ENCODE results near the gene ALK.
"Not testable (repeated sequence)": the region's sequence is repeated elsewhere in the genome, so short reads cannot be mapped to it uniquely, and the experiment has no call there.

Gene ALK

DNA sequence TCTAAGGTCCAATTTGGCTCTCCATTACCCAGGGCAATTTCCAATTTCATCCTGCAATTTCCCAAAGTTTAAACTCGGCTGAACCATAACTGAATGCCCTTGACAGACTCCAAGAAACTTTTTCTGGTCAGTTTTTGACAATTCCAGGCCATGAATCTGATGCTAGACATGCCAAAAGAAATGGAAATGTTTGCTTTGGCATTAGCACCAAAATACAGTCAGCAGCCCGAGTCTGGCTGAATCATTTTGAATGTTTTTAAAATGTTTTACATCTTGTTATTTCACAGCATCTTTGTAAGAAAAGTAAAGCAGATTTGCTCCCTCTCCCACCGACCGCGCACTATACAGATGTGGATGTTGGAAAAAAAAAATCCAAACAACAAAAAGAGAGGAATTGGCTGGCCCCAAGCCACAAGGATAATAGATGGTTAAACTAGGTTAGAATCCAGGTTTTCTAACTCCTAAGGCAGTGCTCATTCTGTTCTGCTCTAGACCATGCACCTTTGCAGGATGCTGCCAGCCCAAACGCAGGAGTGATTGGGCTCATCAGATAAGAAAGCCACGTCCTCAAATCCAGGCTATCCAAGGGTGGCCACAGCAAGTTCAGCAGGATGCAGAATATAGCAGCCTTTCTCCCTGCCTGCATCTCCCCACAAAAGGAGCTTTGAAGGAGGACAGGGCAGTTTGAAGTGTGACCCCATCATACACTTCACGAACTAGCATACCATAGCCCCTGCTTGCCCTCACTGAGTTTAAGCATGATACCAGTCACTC is 167.5 kb downstream of the ALK start:
- no peaks in the 10 kb centered on the region for H3K9me3 ChIP-seq (ENCODE audit: control insufficient read depth in 1 of 2, low read length in 2 of 2)
- H3K27ac ChIP-seq (ENCODE audit: low read length), result no peak overlapping the region
- no peaks in the 10 kb centered on the region for H3K36me3 ChIP-seq (ENCODE audit: control insufficient read depth in 1 of 2, insufficient read depth in 2 of 2, low read length in 2 of 2)
- peaks cover 0 to 4% of the 10 kb centered on the region in 2 donors for H3K4me1 ChIP-seq (ENCODE audit: control insufficient read depth in 1 of 2, insufficient read depth in 2 of 2, low read length in 2 of 2)
- no peaks in the 10 kb centered on the region for H3K27me3 ChIP-seq (ENCODE audit: low read depth, low read length)
- H3K4me3 ChIP-seq (ENCODE audit: low read depth in 1 of 2, low read length in 2 of 2), result no peak overlapping the region

DNA sequence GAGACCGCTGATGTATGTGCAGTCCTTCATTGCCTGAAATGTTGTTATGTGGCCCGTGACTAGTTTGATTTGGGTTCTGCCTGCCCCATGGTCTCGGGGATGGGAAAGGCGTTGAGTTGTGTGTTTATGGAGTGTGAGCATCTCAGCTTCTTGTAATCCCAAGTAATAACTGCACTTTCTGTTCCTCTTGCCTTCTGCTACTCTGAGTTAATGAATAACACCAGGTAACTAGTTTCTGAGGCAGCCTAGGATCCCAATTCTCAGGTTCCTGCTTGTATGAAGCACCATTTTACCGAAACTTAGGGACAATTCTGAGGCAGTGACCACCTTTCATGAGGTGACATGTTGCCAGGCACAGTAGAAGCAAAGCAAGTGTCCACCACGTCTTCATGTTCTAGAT is 170.0 kb downstream of the ALK start:
- no peak overlapping the region for H3K4me3 ChIP-seq (ENCODE audit: low read depth in 1 of 2, low read length in 2 of 2)

DNA sequence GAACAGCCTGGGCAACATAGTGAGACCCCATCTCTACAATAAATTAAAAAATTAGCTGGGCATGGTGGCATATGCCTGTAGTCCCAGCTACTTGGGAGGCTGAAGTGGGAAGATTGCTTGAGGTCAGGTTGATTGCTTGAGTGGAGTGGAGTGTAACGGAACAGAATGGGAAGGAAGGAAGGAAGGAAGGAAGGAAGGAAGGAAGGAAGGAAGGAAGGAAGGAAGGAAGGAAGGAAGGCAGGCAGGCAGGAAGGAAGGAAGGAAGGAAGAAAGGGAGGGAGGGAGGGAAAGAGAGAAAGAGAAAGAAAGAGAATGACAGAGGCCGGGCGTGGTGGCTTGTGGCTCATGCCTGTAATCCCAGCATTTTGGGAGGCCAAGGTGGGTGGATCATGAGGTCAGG is 170.9 kb downstream of the ALK start:
- not testable (repeated sequence) for H3K27me3 ChIP-seq (ENCODE audit: low read depth, low read length); H3K27ac ChIP-seq (ENCODE audit: low read length); H3K4me1 ChIP-seq (ENCODE audit: control insufficient read depth in 1 of 2, insufficient read depth in 2 of 2, low read length in 2 of 2); H3K4me3 ChIP-seq (ENCODE audit: low read depth in 1 of 2, low read length in 2 of 2); H3K36me3 ChIP-seq (ENCODE audit: control insufficient read depth in 1 of 2, insufficient read depth in 2 of 2, low read length in 2 of 2); H3K9me3 ChIP-seq (ENCODE audit: control insufficient read depth in 1 of 2, low read length in 2 of 2)

More for the DNA sequence above, 170.0 kb downstream of the ALK start:
- H3K36me3 ChIP-seq (ENCODE audit: control insufficient read depth in 1 of 2, insufficient read depth in 2 of 2, low read length in 2 of 2), result no peaks in the 10 kb centered on the region
- H3K4me1 ChIP-seq (ENCODE audit: control insufficient read depth in 1 of 2, insufficient read depth in 2 of 2, low read length in 2 of 2), result no peaks in the 10 kb centered on the region
- H3K27ac ChIP-seq (ENCODE audit: low read length), result no peak overlapping the region
- no peaks in the 10 kb centered on the region for H3K9me3 ChIP-seq (ENCODE audit: control insufficient read depth in 1 of 2, low read length in 2 of 2)
- H3K27me3 ChIP-seq (ENCODE audit: low read depth, low read length), result no peaks in the 10 kb centered on the region

DNA sequence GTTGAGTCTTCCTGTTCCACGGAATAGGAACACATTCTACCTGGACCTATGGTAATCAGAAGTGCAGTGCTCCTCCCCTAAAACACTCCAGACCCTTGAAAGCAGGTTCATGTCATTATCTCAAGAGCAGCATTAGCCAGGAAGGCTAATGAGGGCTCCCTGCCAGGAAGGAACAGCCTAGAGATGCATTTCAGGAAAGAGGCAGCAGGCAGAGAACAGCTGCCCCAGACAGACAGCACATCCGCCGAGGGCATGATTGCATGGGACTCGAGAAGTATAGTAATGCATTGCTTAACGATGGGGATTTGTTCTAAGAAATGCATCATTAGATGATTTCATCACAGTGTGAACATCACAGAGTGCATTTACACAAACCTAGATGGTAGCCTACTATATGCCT is 171.5 kb downstream of the ALK start:
- Histone ChIP-seq H3K4me3 (ENCODE audit: low read depth in 1 of 2, low read length in 2 of 2) (no peak overlapping the region), H3K27me3 (ENCODE audit: low read depth, low read length) (no peaks in the 10 kb centered on the region), H3K4me1 (ENCODE audit: control insufficient read depth in 1 of 2, insufficient read depth in 2 of 2, low read length in 2 of 2) (no peaks in the 10 kb centered on the region), H3K36me3 (ENCODE audit: control insufficient read depth in 1 of 2, insufficient read depth in 2 of 2, low read length in 2 of 2) (no peaks in the 10 kb centered on the region), H3K9me3 (ENCODE audit: control insufficient read depth in 1 of 2, low read length in 2 of 2) (no peaks in the 10 kb centered on the region), H3K27ac (ENCODE audit: low read length) (no peak overlapping the region)

DNA sequence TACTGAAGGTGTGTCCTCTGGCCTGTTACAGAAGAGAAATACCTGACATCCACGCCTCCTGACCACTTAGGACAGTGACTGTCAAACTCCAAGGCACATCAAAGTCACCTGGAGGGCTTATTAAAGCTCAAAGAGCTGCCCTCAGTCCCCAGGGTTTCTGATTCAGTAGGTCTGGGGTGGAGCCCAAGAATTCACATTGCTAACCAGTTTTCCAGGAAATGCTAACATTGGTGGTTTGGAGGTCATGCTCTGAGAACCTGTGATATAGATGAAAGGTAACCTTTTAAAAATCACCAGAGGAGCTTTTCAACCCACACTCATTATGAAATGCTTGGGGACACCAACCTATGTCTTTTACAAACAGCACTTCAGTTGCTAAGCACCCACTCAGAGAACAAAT is 172.3 kb downstream of the ALK start:
- Histone ChIP-seq H3K27ac (ENCODE audit: low read length) (no peak overlapping the region), H3K27me3 (ENCODE audit: low read depth, low read length) (no peaks in the 10 kb centered on the region), H3K4me1 (ENCODE audit: control insufficient read depth in 1 of 2, insufficient read depth in 2 of 2, low read length in 2 of 2) (no peaks in the 10 kb centered on the region), H3K36me3 (ENCODE audit: control insufficient read depth in 1 of 2, insufficient read depth in 2 of 2, low read length in 2 of 2) (no peaks in the 10 kb centered on the region), H3K4me3 (ENCODE audit: low read depth in 1 of 2, low read length in 2 of 2) (no peak overlapping the region), H3K9me3 (ENCODE audit: control insufficient read depth in 1 of 2, low read length in 2 of 2) (no peaks in the 10 kb centered on the region)

DNA sequence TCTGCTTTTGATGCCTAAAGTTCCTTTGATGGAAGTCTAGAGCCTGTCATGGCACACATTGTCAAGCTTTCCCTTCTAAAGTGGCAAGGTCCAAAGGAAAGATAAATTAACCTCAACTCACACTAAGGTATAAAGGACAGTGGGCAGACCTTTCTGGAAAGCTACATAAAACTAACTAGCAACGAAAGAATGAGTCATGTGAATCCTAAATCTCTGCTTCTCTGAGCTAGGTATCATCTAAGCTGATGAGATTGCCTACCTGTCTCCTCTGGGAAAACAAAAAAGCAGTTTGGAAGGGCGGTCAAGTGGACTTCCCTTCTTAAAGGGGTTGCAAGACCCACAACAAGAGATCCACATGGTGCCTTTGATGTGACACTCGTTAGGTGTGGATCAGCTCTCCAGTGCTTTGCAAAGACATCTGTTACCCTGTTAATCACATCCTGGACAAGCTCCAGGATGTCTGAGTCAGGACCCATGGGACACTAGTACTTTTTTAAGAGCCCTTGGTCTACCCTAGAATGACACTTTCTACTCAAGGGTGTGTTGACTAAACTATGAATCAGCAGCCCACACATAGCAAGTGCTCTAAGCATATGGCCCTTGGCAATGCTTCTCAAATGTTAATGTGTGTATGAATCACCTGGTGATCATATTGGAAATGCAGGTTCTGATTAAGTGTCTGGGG is 173.5 kb downstream of the ALK start:
- Histone ChIP-seq H3K9me3 (ENCODE audit: control insufficient read depth in 1 of 2, low read length in 2 of 2) (no peaks in the 10 kb centered on the region), H3K27ac (ENCODE audit: low read length) (no peak overlapping the region), H3K4me1 (ENCODE audit: control insufficient read depth in 1 of 2, insufficient read depth in 2 of 2, low read length in 2 of 2) (no peaks in the 10 kb centered on the region), H3K4me3 (ENCODE audit: low read depth in 1 of 2, low read length in 2 of 2) (no peak overlapping the region), H3K36me3 (ENCODE audit: control insufficient read depth in 1 of 2, insufficient read depth in 2 of 2, low read length in 2 of 2) (no peaks in the 10 kb centered on the region), H3K27me3 (ENCODE audit: low read depth, low read length) (no peaks in the 10 kb centered on the region)

DNA sequence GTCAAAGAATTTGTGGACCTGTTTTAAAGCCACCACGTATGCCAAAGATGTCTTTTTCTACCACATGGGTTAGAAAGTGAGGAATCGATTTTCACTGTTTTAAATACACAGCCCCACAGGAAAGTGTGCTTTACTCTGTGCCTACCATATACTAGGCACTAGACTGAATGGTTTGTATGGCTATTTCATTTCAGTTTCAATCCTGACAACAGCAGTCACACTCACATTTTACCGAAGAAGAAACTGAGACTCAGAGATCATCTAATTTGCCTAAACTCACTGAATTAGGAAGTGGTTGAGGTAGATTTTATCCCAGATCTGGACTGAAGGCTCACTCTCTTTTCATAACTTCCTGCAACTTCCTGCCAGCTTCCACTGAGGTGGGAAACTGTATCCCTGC is 176.4 kb downstream of the ALK start:
- no peaks in the 10 kb centered on the region for H3K4me1 ChIP-seq (ENCODE audit: control insufficient read depth in 1 of 2, insufficient read depth in 2 of 2, low read length in 2 of 2)
- no peak overlapping the region for H3K27ac ChIP-seq (ENCODE audit: low read length)
- H3K9me3 ChIP-seq (ENCODE audit: control insufficient read depth in 1 of 2, low read length in 2 of 2), result no peaks in the 10 kb centered on the region
- no peak overlapping the region for H3K4me3 ChIP-seq (ENCODE audit: low read depth in 1 of 2, low read length in 2 of 2)
- H3K36me3 ChIP-seq (ENCODE audit: control insufficient read depth in 1 of 2, insufficient read depth in 2 of 2, low read length in 2 of 2), result no peaks in the 10 kb centered on the region
- H3K27me3 ChIP-seq (ENCODE audit: low read depth, low read length), result no peaks in the 10 kb centered on the region

DNA sequence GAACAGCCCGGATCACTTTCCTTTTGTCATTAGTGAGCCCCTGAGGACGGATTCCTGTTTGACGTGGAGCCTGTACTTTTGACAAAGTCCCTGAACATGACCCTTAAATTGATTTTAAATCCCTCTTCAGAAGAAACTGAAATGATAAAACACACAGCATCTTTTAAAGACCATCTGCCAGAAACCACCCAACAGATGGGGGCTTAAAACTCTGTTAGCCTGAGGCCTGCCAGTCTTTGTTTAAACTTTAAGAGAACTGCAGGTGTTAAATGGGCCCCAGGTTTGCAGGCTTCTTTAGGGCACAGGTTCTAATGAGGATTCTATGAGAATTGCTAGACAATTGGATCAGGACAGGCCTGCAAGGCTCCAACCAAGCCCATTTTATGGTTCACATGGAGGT is 177.9 kb downstream of the ALK start:
- Histone ChIP-seq H3K27me3 (ENCODE audit: low read depth, low read length) (no peaks in the 10 kb centered on the region), H3K4me3 (ENCODE audit: low read depth in 1 of 2, low read length in 2 of 2) (no peak overlapping the region), H3K4me1 (ENCODE audit: control insufficient read depth in 1 of 2, insufficient read depth in 2 of 2, low read length in 2 of 2) (no peaks in the 10 kb centered on the region), H3K27ac (ENCODE audit: low read length) (no peak overlapping the region), H3K36me3 (ENCODE audit: control insufficient read depth in 1 of 2, insufficient read depth in 2 of 2, low read length in 2 of 2) (no peaks in the 10 kb centered on the region), H3K9me3 (ENCODE audit: control insufficient read depth in 1 of 2, low read length in 2 of 2) (no peaks in the 10 kb centered on the region)

DNA sequence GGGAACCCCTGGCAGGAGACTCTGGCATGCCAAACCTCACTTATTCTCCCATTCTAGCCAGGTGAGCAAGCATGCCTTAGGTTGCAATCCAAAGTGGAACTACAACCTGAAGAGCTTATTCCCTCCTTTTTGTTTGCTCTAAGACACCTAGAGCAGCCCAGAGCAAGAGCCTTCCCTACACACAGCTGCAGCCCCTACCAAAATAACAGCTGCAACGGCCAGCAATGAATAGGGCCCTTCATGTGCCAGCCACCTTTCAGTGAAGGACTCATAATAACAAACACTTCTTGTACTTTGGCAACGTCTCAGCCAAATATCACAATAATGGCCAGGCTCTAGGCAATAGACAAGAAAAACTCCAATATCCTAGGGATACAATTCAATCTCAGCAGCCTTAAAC is 178.7 kb downstream of the ALK start:
- Histone ChIP-seq H3K36me3 (ENCODE audit: control insufficient read depth in 1 of 2, insufficient read depth in 2 of 2, low read length in 2 of 2) (no peaks in the 10 kb centered on the region), H3K9me3 (ENCODE audit: control insufficient read depth in 1 of 2, low read length in 2 of 2) (no peaks in the 10 kb centered on the region), H3K4me1 (ENCODE audit: control insufficient read depth in 1 of 2, insufficient read depth in 2 of 2, low read length in 2 of 2) (no peaks in the 10 kb centered on the region), H3K4me3 (ENCODE audit: low read depth in 1 of 2, low read length in 2 of 2) (no peak overlapping the region), H3K27me3 (ENCODE audit: low read depth, low read length) (no peaks in the 10 kb centered on the region), H3K27ac (ENCODE audit: low read length) (no peak overlapping the region)

DNA sequence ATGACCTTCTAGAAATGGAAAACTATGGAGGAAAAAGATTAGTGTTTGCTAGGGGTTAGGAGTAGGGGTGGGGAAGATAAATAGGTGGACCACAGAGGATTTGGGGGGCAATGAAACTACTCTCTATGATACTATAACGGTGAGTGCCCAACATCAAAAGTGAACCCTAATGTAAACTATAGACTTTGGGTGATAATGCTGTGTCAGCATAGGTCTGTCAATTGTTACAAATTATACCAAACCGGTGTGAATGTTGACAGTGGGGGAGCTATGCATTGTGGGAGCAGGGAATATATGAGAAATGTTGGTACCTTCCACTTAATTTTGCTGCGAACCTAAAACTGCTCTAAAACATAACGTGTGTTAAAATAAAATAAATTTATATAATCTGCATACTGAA is 180.3 kb downstream of the ALK start:
- no peaks in the 10 kb centered on the region for H3K36me3 ChIP-seq (ENCODE audit: control insufficient read depth in 1 of 2, insufficient read depth in 2 of 2, low read length in 2 of 2)
- no peaks in the 10 kb centered on the region for H3K4me1 ChIP-seq (ENCODE audit: control insufficient read depth in 1 of 2, insufficient read depth in 2 of 2, low read length in 2 of 2)
- no peaks in the 10 kb centered on the region for H3K9me3 ChIP-seq (ENCODE audit: control insufficient read depth in 1 of 2, low read length in 2 of 2)
- no peak overlapping the region for H3K27ac ChIP-seq (ENCODE audit: low read length)
- H3K27me3 ChIP-seq (ENCODE audit: low read depth, low read length), result no peaks in the 10 kb centered on the region
- no peak overlapping the region for H3K4me3 ChIP-seq (ENCODE audit: low read depth in 1 of 2, low read length in 2 of 2)

DNA sequence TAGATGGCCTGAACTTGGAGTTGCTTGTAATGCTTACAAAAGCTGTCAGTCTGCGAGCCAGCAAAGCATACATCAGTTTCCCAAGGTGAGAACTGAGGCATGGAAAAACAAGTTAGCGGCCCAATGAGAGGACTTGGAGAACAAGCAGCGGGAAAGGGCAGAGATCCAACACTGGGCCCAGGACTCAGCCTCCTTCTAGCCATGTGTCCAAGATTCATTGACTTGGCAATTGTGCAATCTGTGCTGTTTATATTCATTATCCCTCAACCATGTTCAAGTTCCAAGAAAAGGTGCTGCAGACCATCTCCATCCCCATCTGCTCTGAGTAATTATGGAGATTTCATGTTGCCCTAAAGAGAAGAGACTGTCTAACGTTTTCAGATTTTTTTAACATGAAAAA is 187.4 kb downstream of the ALK start:
- no peaks in the 10 kb centered on the region for H3K27me3 ChIP-seq (ENCODE audit: low read depth, low read length)
- H3K4me3 ChIP-seq (ENCODE audit: low read depth in 1 of 2, low read length in 2 of 2), result no peak overlapping the region
- H3K27ac ChIP-seq (ENCODE audit: low read length), result no peak overlapping the region
- no peaks in the 10 kb centered on the region for H3K4me1 ChIP-seq (ENCODE audit: control insufficient read depth in 1 of 2, insufficient read depth in 2 of 2, low read length in 2 of 2)
- H3K36me3 ChIP-seq (ENCODE audit: control insufficient read depth in 1 of 2, insufficient read depth in 2 of 2, low read length in 2 of 2), result no peaks in the 10 kb centered on the region
- H3K9me3 ChIP-seq (ENCODE audit: control insufficient read depth in 1 of 2, low read length in 2 of 2), result no peaks in the 10 kb centered on the region

DNA sequence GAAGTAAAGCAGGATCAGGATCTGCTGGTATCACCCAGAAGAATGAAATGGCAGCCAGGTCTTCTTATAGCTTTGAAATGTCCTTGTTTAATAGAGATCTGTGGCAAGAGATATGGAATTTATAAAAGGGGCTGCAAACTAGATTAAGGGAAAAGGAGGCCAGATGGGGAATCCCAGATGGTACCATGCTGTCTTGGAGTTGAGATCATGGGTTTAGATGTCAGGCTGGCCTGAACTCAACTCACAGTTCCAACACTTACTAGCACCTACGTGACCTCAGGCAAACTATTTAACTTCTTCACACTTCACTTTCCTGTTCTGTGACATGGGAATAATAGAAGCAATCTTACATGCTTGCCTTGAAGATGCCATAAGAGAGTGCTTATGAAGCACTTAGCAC is 188.2 kb downstream of the ALK start:
- H3K27ac ChIP-seq (ENCODE audit: low read length), result no peak overlapping the region
- no peaks in the 10 kb centered on the region for H3K27me3 ChIP-seq (ENCODE audit: low read depth, low read length)
- H3K4me1 ChIP-seq (ENCODE audit: control insufficient read depth in 1 of 2, insufficient read depth in 2 of 2, low read length in 2 of 2), result no peaks in the 10 kb centered on the region
- H3K4me3 ChIP-seq (ENCODE audit: low read depth in 1 of 2, low read length in 2 of 2), result no peak overlapping the region
- H3K9me3 ChIP-seq (ENCODE audit: control insufficient read depth in 1 of 2, low read length in 2 of 2), result no peaks in the 10 kb centered on the region
- no peaks in the 10 kb centered on the region for H3K36me3 ChIP-seq (ENCODE audit: control insufficient read depth in 1 of 2, insufficient read depth in 2 of 2, low read length in 2 of 2)
